Measurements from ENCODE around the gene FARP2.

- TF ChIP-seq EZH2 (IDR thresholded peaks at IDR 0.05; ENCODE audit: borderline replicate concordance, low read length) (no peak), CTCF (conservative IDR thresholded peaks at IDR 0.05 in 1 of 2, IDR thresholded peaks at IDR 0.05 in 1 of 2; ENCODE audit: extremely low read depth in 1 of 2, insufficient read depth in 1 of 2, low read depth in 1 of 2, low read length in 2 of 2) (no peak)
Observed at GRCh38 chr2:241540401-241540770, 184.3 kb downstream of the FARP2 start.
